Hematopoietic multipotent progenitor cell treated with erythropoietin and hydrocortisone succinate and interleukin-3 and kit ligand, for 6 days (in vitro differentiated cells): ENCODE results near the gene MYBPH.

ENCODE experiments used
- DNase-seq: peaks from one replicate; pipeline ENCODE4 v3.0.0-alpha.2; 2015

MYBPH gene, protein sequence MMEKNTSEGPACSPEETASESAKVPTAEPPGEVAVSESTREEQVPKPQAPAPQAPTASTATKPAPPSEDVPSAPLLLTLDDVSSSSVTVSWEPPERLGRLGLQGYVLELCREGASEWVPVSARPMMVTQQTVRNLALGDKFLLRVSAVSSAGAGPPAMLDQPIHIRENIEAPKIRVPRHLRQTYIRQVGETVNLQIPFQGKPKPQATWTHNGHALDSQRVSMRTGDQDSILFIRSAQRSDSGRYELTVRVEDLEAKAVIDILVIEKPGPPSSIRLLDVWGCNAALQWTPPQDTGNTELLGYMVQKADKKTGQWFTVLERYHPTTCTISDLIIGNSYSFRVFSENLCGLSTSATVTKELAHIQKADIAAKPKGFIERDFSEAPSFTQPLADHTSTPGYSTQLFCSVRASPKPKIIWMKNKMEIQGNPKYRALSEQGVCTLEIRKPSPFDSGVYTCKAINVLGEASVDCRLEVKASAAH

DNA sequence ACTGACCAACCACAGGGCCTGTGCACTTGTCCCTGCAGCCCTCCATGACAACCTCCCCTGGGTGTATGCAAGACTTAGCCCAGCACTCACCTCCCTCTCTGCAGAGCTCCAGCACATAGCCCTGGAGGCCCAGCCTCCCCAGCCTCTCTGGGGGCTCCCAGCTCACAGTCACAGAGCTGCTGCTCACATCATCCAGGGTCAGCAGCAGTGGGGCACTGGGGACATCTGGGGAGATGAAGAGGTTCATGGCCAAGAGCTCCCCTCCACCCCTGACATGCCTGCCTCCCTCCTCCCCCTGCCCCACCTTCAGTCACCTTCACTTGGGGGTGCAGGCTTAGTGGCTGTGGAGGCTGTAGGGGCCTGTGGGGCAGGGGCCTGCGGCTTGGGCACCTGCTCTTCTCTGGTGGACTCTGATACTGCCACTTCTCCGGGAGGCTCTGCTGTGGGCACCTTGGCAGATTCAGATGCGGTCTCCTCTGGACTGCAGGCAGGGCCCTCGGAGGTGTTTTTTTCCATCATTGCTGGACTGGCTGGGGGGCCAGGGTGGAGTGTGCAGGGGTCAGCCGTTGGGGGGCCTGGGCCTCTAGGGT, at the start of gene MYBPH:
TSS of gene MYBPH (minus strand) at position 590 of the 590 bp plus-strand sequence. CDS start at position 519, 71 bp downstream.
- no peak for DNase-seq

GRCh38 chr1:203225071-203225470, 49.4 kb upstream of the MYBPH start:
- no peak for DNase-seq

DNA sequence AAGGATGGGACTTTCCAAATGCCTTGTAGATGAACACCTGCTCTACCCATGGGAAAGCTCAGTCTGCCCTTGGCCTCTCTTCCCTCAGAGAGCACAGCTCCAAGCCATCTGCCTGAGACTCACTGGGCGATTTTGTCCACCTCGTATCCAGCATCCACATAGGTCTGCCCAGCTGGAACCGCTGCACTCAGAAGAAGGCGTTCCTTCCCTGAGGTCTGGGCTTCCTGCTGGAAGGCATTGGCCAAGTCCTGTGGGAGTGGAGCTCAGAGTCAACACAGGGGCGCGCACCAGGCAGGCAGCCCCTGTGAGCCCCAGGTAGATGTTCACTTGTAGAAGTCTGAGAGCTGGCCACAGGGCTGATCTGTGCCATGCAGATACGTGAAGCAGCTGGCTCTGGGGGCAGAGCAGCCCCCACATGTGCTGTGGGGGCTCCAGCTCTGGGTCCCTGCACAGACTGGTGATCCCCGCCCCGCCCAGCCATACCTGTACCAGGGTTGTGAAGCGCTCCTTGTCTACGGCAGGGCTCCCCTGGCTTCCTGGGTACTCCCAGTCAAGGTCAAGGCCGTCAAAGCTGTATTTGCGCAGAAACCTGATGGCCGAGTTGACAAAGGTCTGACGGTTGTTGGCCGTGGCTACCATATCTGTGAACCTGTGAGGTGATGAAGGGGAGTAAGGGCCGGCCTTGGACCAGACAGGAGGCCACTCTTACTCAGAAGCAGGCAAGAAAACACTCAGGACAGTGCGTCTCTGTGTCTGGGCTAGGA, 47.6 kb upstream of the MYBPH start:
- no peak for DNase-seq

DNA sequence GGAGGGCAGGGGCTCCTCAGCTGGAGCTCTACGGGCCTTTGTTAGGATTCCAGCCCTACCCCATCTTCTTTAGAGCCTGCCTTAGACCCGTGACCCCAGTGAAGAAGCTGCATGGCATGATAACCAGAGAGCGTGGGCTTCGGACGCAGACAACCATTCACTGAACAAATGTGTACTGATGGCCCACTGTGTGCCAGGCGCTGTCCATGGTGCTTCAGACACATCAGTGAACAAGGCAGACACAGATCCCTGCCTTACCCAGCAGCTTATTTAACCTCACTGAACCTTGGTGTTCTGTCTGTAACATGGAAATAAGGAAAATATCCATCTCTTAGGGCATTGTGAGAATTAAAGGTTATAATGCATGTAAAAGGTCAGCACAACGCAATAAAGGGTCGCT, 44.3 kb upstream of the MYBPH start:
- DNase-seq = no peak

DNA sequence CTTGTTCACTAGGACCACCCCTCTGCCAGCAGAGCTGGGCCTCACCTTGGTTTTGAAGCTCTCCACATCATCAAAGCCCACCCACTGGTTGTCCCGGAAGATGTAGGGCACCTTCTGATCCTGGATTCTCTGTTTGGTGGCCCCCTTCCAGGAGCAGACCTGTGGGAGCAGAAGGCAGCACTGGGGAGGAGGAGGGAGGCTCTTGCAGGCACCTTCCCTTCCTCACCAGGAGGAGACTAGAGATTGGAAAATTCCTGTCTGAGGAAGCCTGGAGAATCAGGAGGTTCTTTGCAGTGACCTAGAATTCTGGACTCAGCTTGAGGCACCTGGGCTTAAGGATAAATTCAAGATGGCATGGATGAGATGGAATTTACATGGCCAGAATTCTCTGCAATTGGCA, 43.5 kb upstream of the MYBPH start:
- DNase-seq = no peak

DNA sequence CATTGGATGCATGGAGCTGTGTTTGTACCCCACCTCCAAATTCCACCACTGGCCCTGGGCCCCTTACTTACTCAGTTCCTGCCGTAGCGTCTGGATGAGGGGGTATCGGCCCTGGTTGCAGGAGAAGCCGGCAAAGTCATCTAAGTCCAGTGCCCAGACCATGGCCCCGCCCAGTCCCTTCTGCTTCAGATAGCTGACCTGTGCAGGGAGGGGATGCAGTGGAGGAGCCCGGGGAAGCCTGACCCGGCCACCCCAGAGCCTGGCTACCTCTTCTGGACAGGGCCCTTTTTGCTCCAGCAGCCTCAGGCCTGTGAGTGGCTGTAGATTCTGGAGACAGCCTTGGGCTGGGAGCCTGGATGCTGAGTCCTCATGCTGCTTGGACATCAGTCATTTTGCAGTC, 42.0 kb upstream of the MYBPH start:
- DNase-seq = peak; percentile 8

DNA sequence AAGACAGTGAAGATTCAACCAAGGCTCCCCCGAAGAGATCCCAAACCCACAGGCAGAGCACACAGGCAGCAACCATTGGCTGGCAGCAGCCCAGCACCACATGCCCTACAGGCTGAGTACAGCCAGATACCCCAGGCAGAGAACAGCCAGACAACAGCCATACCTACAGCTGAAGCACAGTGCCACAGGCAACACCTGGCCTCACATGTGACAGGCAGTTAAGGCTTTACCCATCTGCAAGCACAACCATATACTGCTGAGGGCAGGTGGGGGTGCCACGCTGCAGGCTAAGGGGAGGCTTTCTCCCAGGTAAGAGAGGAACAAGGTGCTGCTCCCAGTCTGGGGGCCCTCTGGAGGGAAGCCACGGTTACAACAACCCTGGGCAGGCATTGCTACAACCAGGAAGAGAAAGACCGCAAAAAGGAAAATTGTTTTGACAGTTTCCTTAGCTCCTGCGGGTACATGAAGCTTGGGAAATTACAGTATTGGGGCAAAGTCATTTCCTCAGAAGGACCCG, 41.6 kb upstream of the MYBPH start:
- peak; percentile 23 for DNase-seq

- peak; percentile 80 for DNase-seq
Measured at GRCh38 chr1:203216274-203217138, 40.9 kb upstream of the MYBPH start.

DNA sequence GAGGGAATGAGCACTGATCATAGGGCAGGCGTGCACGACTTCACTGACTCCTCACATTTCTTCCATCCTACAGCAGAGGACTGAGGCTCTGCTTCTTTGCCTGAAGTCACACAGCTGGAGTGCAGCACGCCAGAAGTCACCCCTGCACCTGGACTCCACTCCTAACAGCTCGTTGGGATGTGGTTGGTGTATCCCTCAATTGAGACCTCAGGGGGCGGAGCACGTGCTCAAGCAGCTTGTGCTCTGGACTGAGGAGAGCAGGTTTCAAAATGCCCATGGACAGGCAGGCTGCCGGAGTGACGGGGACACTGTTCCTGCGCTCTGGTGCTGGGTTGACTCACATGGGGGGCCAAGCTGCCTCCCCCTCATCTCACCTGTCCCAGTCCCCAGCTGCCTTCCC, 39.9 kb upstream of the MYBPH start:
- no peak for DNase-seq

- no peak for DNase-seq
Measured at GRCh38 chr1:203214871-203215270, 39.2 kb upstream of the MYBPH start.

DNA sequence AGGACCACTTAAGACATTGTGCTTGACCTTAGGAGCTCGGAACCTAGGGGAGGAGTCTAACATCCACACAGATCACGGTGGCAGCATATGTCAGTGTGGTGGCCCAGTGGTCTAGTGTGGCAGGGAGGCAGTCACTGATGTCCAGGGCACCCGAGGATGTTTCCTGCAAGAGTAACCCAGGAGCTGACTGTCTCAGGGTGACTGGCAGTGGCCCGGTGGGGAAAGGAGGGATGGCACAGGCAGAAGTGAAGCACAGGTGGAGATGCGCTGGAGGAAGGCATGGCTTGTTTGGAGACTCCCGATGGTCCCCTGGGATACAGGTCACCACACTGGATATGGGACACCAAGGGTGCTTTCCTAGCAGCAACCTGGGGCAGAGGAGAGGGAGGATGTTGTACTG, 37.5 kb upstream of the MYBPH start:
- no peak for DNase-seq

GRCh38 chr1:203211812-203212211, 36.2 kb upstream of the MYBPH start:
- DNase-seq = no peak

GRCh38 chr1:203210988-203211387, 35.4 kb upstream of the MYBPH start:
- no peak for DNase-seq

- DNase-seq = no peak
Measured at GRCh38 chr1:203210350-203210749, 34.7 kb upstream of the MYBPH start.

DNA sequence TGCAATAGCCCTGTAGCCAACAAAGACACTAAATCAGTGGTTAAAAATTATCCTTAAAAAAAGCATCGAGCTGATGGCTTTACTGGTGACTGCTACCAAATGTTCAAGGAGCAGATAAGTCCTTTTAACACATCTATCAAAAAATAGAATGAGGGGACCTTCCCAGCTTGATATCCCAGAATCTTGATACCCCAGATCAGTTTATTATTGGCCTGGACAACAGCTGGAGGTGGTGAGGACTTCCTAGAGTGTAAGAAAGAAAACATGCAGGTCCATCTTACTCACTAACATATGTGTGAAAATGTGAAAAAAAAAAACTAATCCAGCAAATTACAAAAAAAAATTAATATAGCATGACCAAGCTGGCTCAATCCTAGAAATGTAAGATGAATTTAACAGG, 32.6 kb upstream of the MYBPH start:
- DNase-seq = no peak

DNA sequence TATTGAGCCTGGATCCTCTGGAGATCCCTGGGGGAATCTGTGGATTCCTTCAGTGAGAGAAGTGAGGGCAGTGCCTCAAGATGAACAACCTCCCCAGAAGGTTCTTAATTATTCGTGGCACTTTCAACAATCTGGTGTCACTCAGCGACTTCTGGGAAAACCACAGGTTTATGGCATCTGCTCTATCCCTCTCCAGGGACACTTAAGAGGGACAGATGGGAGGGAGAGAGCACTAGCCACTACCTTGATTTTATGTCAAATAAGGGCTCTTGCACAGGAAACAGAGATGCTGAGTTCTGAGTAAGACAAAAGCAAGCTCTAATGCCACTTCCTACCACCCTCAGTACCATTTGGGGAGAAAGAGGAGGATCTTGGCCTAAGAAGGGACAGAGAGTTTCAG, 32.1 kb upstream of the MYBPH start:
- DNase-seq = no peak

- no peak for DNase-seq
Measured at GRCh38 chr1:203206129-203206687, 30.6 kb upstream of the MYBPH start.

GRCh38 chr1:203204756-203205155, 29.1 kb upstream of the MYBPH start:
- DNase-seq = no peak

DNA sequence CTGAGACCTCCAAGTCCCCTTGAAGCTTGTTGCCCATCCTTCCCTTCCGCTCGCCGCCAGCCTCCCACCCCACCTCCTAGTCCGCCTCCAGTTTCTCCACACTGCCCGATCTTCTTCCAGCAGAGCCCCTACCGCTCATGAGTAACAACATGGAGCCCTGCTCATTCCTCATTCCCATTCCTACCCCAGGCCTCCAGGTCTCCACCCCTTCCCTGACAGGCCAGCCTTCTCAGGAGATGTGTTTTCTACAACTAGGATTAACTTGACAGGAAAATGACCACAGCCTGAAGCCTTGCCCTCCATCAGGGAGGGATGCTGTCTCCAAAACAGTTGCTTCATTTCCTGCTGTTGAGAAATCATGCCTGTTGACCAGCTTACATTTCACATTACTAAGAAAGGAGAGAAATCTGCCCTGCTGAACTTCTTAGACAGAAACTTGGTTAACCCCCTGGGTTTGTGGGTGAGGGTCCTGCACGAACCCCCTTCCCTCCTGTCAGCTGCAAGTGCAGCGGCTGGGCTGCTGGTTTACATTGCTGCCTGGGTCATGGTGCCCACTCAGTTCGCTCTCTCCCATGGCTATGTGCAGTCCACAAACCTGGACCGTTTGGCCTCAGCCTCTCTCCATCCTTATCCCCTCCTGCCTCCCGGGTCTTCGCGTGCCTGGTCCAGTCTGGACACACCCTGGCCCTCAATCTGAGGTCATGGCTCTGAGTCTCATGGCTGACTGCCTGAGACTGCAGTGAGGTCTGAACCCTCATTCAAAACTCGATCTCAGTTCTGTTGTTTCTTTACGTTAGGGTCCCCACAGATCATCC, 27.0 kb upstream of the MYBPH start:
- peak; percentile 31 for DNase-seq

GRCh38 chr1:203201516-203202205, 26.0 kb upstream of the MYBPH start:
- no peak for DNase-seq

DNA sequence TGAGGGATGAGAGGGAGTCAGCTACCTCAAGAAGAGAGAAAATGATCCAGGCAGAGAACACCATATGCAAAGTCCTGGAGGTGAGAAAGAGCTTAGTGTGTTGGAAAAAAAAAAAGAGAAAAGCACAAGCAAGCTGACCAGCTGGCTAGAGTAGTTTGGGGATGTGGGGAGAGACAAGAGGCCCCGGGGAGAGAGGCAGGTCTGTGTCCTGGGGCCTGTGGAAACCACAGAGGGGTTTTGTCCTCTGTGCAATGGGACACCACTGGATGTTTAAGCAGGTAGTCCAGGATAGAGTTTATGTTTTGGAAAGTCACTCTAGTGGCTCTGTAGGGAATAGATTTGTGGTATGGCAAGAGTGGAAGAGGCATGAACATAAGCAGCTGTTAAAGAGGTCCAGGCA, 25.3 kb upstream of the MYBPH start:
- DNase-seq = no peak
